K562 (cell line): ENCODE measurements around the gene GPATCH3. TPM values are rescaled to one million over a fixed set of nuclear protein-coding genes. Genes with fewer than 3 reads are reported as not detected.

Experiments
- ARID1B ChIP-seq: fragments of 450-650 bp; IDR thresholded peaks from 2 replicates; pipeline ENCODE4 v1.6.1; 2016; ENCODE audit warnings: antibody characterized with exemption, mild to moderate bottlenecking, inconsistent platforms
- BRF2 ChIP-seq: IDR thresholded peaks from 3 replicates; pipeline ENCODE4 v1.6.1; 2011; ENCODE audit warnings: borderline replicate concordance, mild to moderate bottlenecking; ENCODE audit not compliant: insufficient read length, insufficient read depth
- C11orf30 ChIP-seq: fragments of 450-650 bp; IDR thresholded peaks from 2 replicates; pipeline ENCODE4 v1.6.1; 2016; ENCODE audit warnings: low read depth, mild to moderate bottlenecking
- CBFB ChIP-seq: sonication (generic); formaldehyde crosslinking; IDR thresholded peaks from 2 replicates; pipeline ENCODE4 v1.4.0; 2020; ENCODE audit warnings: mild to moderate bottlenecking, missing genetic modification reagents
- CHD7 ChIP-seq: fragments of 200-600 bp; sonication (generic); IDR thresholded peaks from one replicate; pipeline ENCODE4 v1.6.1; 2012; ENCODE audit warnings: mild to moderate bottlenecking, low read depth, low read length, inconsistent platforms
- CREB1 ChIP-seq, 2 experiments: sonication (generic) in 1 of 2; formaldehyde crosslinking in 1 of 2; IDR thresholded peaks; 2 replicates each; pipeline versions ENCODE4 v1.6.1 to v1.8.0; 2012 to 2022; ENCODE audit warnings: inconsistent platforms in 1 of 2, mild to moderate bottlenecking in 1 of 2, missing genetic modification reagents in 1 of 2, moderate library complexity in 1 of 2
- FOXK2 ChIP-seq, 2 experiments: fragments of 450-650 bp; IDR thresholded peaks in 1 of 2; conservative IDR thresholded peaks in 1 of 2; 2 replicates each; pipeline ENCODE4 v1.6.1; 2016; ENCODE audit warnings: low read depth in 2 of 2, mild to moderate bottlenecking in 1 of 2
- SIN3B ChIP-seq: fragments of 450-650 bp; IDR thresholded peaks from 2 replicates; pipeline ENCODE4 v1.6.1; 2017; ENCODE audit warnings: low read depth, mild to moderate bottlenecking, moderate library complexity
- ZEB2 ChIP-seq: fragments of 450-650 bp; IDR thresholded peaks from 2 replicates; pipeline ENCODE4 v1.6.1; 2016
- ZMIZ1 ChIP-seq, 2 experiments: fragments of 150-350 bp in 1 of 2; IDR thresholded peaks; 2 replicates each; pipeline ENCODE4 v1.6.1; 2012 to 2016; ENCODE audit warnings: low read depth in 2 of 2, low read length in 2 of 2, mild to moderate bottlenecking in 1 of 2, moderate library complexity in 1 of 2
- polyA plus RNA-seq, 8 experiments: library from polyadenylated mRNA; depleted of rRNA in 4 of 8; stranded (reverse) in 5 of 8; unstranded in 3 of 8; fragments of >200 nt; fragmentation: Nextera tagmentation in 2 of 8; fragmentation: Illumina TruSeq in 1 of 8; extraction: Ambion mirVana in 2 of 8; extraction: Trizol in 1 of 8; gene quantifications; 2 replicates each; pipeline versions ENCODE4 v1.2.1 to v1.2.3, GENCODE V29; 2011 to 2014; ENCODE audit warnings: inconsistent platforms in 1 of 8, missing spikeins in 1 of 8
- total RNA-seq, 7 experiments: library from RNA; depleted of rRNA in 6 of 7; stranded (reverse); fragments of >200 nt in 6 of 7; fragmentation: Illumina TruSeq in 2 of 7; extraction: Trizol in 2 of 7; gene quantifications; 2 replicates each; pipeline versions ENCODE4 v1.2.1 to v1.2.3, GENCODE V29; 2011 to 2021; ENCODE audit warnings: low replicate concordance in 1 of 7

The GPATCH3 gene
- total and polyA plus RNA-seq, 9 of the 15 experiments (the other 6 are each of a cell fraction or from before 2014, with no cell fraction given): 1.6 to 23.0 (median 13.3) TPM

GRCh38 chr1:26900001-26900814, at the start of gene GPATCH3 (continued):
- TF ChIP-seq CHD7 (no peak), ARID1B (0 out of 2 replicates have a peak, but pooled peaks have one; percentile 19), ZMIZ1 (IDR thresholded peaks at IDR 0.05; ENCODE audit: low read depth in 2 of 2, low read length in 2 of 2) (peak in 1 of 2 experiments; percentile 47; a peak in 1 of 4 replicates), C11orf30 (peak; percentile 100), SIN3B (peak; percentile 100), BRF2 (no peak), ZEB2 (peak; percentile 33; the same call in 1 of the 2 replicates), CBFB (no peak), FOXK2 (conservative IDR thresholded peaks at IDR 0.05 in 1 of 2, IDR thresholded peaks at IDR 0.05 in 1 of 2; ENCODE audit: low read depth in 2 of 2) (peak; percentile 79 to 84; a peak in 3 of 4 replicates), CREB1 (IDR thresholded peaks at IDR 0.05) (peak; percentile 56), CREB1 (CRISPR knock-in tag; IDR thresholded peaks at IDR 0.05) (no peak)
